HG03432 (cell line): ENCODE data around the gene CAV1.

Experiments used
- ATAC-seq: cut with Tn5 transposase; IDR thresholded peaks from one replicate; pipeline ENCODE4 v1.9.1; 2021; ENCODE audit warnings: mild to moderate bottlenecking, moderate library complexity; ENCODE audit not compliant: unreplicated experiment

Gene CAV1

GRCh38 chr7:116528008-116528789, 3.4 kb downstream of the CAV1 start:
- ATAC-seq: no peak

DNA sequence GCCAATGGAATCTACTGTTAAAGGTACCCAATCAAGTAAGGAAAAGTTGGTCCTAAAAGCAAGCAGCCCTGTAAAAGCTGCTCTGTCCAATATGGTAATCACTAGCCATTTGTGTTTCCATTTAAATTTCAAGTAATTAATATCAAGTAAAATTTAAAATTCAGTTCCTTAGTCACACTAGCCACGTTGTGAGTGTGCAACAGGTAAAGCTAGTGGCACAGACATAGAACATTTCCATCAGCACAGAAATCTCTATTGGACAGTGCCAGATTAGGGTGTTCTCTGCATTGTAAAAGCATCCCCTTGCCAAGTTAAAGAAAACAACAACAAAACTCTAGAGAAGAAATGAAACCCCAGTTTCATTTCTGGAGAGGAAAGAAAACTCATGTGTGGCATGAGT, 4.4 kb downstream of the CAV1 start:
- no peak for ATAC-seq

DNA sequence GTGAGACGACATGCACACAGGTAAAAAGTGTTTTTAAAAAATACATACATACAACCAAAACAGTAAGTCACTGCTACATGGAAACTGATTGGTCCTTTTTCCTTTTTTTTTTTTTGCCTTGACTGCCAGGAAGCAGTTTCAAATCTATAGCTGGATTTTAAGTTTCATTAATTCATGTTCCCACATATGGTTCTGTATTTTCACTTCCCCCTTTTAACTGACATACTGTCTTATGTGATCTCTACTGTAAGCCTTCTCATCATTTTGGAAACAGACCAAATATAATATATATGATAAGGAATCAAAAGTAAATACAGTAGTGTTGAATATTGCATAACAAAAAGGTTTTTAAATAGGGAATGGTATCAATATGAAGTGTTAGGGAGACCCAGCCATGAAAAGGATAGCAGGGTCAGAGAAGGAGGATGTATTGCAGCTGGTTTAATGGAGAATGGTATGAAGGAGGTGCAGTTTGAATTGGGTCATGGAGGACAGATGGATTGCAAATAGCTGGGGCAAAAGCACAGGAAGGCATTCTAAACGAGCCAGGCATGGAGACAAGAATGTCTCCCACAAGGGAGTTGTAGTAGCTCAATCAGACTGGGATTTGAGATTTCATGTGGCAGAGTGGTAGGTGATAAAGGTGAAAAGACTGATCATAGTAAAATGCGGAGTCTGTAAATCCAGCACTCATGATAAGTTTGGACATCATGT, 5.4 kb downstream of the CAV1 start:
- no peak for ATAC-seq

DNA sequence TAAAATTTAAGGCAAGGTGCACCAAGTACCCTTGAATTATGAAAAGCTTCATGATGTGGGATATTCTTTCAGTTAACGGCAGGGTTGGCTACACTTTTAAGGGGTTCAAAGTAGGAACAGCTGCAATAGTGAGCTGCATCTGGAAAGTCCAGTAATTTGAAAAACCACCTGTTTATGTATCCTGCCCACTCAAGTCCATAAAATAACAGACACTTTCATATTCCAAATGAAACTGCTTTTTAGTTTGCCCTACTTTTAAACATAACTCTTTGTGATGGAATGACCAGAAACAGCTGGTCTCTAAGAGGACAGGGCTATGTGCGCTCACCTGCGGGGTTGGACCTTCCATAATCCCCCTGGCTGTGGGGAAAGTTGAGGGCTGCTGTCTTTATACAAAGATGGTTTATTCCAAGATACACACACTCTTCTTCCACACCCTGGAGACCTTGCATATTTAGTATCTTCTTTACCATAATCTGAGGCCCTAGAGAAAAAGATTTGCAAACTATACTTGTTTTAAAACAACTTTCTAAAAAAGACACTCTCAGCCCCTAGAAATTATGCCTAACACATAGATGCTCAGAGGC, 7.4 kb downstream of the CAV1 start:
- no peak for ATAC-seq

GRCh38 chr7:116534790-116535189, 10.0 kb downstream of the CAV1 start:
- ATAC-seq: no peak

- no peak for ATAC-seq
Measured at GRCh38 chr7:116535416-116535815, 10.6 kb downstream of the CAV1 start.

DNA sequence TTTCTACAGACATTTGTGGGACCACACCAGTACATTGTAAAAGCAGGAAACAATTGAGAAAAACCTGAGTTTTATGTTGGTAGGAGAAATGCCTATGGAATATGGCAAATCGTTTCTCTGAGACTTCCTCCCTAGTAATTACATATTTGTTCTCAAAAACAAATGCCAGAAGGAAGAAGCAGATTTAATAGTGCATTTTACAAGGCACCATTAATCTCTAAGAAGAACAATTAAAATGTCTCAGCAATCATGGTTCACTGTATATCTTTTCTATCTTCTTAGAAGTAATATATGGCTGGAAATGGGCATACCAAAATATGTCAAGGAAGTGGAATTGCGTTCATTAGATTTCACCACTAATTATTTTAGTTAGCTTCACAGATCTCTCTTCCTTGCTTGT, 13.3 kb downstream of the CAV1 start:
- ATAC-seq: no peak

GRCh38 chr7:116539879-116540278, 15.0 kb downstream of the CAV1 start:
- ATAC-seq: no peak

GRCh38 chr7:116540743-116541142, 15.9 kb downstream of the CAV1 start:
- ATAC-seq: no peak

- ATAC-seq: no peak
Measured at GRCh38 chr7:116541951-116542350, 17.1 kb downstream of the CAV1 start.

DNA sequence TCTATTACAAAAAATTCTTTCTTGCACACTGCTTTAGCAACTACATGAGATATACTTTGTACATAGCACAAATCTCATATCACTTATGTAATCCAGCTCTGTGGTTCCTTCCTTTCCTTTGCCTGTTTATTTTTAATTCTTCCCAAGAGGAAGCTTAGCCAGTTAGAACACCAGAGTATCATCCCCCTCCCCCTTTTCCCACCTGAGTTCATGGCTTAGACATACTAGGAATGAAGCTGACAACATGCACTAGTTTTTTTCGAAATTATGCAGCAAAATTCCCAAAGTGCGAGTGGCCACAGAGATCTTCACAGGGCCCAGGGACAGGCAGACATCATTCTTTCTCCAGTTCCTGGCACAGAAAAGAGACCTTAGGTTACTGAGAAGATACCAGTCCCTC, 17.8 kb downstream of the CAV1 start:
- ATAC-seq: no peak

DNA sequence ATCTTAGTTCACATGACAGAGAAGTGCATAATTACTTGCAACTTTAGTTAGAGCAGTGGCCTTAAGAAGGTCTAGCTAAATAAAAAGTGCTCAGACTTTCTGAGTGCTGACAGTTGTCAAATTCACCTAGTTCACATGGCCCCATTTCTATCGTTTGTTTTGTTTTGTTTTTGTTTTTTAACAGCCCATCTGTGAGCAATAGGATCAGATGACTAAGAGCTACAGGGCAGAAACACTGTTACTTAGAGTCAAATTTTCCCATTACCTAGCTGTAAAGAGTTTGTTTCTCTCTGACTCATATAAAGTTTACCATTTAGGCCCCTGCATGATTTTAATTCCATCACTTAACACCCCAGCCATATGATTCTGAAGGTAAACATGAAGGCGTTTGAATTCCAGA, 18.8 kb downstream of the CAV1 start:
- no peak for ATAC-seq

- no peak for ATAC-seq
Measured at GRCh38 chr7:116544487-116544886, 19.7 kb downstream of the CAV1 start.

GRCh38 chr7:116545411-116545993, 20.7 kb downstream of the CAV1 start:
- no peak for ATAC-seq

GRCh38 chr7:116546054-116546453, 21.2 kb downstream of the CAV1 start:
- no peak for ATAC-seq

DNA sequence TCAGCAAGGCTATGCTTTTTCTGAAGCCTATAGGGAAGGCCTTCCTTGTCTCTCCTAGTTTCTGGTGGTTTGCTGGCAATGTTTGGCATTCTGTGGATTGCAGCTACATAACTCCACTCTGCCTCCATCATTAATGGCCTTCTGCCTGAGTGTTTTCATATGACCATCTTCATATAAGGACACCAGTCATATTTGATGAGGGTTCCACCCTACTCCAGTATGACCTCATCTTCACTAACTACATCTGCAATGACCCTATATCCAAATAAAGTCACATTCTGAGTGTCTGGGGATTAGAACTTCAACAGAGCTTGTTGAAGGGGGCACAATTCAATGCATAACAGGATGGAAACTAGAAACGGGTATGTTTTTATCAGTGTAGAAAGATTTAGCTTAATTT, 22.1 kb downstream of the CAV1 start:
- ATAC-seq: no peak

DNA sequence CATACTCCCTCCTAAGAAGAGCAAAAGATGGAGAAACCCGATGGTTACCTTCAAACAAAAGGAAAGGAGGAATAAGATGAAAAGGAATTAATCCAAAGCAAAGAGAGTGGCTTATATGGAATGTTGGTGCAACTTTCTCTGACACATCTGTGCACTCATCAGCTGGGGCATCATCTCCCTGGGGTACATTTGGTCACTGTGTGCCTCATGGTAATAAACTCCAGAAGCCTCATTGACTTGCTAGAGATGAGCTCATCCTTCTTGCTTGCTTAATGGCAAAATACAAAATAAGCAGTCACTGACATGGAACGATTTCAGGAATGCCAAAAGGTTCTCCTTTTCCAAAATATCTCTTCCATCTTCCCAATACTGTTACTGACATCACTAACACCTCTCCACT, 22.5 kb downstream of the CAV1 start:
- no peak for ATAC-seq

- peak; percentile 90 for ATAC-seq
Measured at GRCh38 chr7:116548506-116548905, 23.7 kb downstream of the CAV1 start.

DNA sequence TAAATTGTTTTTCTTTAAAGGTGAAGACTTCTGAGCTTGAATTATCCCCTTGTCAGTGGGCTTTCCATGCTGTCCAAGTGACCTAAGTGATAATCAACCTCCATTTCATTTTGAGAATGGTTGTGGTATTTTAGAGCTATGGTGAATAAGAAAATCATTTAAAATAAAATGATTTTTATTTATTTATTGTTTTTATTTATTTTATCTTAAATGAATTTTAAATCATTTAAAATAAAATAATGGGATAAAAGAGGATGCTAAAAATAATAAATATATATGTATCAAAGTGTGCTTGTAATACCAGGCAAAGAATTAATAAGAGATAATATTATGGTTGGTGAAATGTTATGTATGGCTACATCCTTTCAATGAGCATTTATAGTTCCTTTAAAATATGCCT, 24.5 kb downstream of the CAV1 start:
- no peak for ATAC-seq

DNA sequence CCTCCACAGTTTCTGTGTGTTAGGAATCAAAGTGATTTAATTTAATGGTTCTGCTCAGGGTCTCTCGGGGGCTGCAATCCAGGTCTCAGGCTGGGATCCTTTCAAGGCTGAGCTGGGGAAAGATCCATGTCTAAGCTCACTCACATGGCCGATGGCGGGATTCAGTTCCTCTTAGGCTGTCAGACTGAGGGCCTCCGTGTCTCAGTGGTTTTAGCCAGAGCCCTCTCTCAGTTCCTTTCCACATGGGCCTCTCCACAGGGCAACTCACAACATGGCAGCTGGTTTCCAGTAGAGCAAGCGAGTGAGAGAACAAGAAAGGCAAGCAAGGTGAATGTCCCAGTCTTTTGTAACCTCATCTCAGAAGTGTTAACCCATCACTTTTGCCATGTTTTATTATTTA, 26.9 kb downstream of the CAV1 start:
- ATAC-seq: no peak

- ATAC-seq: no peak
Measured at GRCh38 chr7:116552602-116553001, 27.8 kb downstream of the CAV1 start.
